GM10266 (cell line): ENCODE results near the gene JMJD7.
"Not testable (repeated sequence)": the region's sequence is repeated elsewhere in the genome, so short reads cannot be mapped to it uniquely, and the experiment has no call there.

Experiments used
- DNase-seq: peaks from one replicate; pipeline ENCODE4 v3.0.0; 2012; ENCODE audit errors: extremely low spot score
- TF ChIP-seq, protein P1 (sequence below): IDR thresholded peaks from 2 replicates; pipeline ENCODE4 v1.5.1; 2012; ENCODE audit warnings: mild to moderate bottlenecking, low read depth; ENCODE audit not compliant: control insufficient read depth, insufficient read depth; ENCODE audit errors: missing control alignments

Gene JMJD7

DNA sequence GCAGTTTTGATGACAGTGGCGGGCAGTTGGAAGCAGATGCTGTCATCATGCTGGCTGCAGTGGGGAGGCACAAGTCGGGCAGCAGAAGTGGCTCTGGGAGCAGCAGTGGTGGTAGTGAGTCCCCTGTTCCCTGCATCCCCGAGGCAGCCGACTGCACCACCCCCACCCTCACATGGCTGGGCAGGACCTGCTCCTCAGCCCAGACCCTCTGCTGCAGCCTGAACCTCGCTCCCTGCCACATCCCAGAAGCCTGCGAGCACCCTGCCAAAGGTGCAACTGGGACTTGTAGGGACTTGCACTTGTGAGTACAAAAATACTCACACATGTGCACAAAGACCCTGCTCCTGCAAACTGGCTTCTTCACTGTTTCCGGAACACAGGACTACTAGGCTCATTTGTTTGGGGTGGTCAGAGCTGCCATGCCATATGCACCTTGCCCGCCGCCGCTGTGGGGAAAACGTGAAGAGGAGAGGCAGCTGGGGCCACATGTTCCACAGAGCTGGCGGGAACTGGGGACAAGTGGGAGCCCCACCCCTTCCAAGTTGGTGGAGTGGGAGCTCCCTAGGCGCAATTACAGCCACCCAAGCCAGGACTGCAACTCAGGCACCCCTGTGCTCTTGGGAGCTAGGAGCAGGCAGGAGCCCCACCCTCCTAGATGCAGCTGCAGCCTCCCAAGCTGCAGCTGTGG is 2.2 kb downstream of the JMJD7 start:
- TF ChIP-seq, protein P1, sequence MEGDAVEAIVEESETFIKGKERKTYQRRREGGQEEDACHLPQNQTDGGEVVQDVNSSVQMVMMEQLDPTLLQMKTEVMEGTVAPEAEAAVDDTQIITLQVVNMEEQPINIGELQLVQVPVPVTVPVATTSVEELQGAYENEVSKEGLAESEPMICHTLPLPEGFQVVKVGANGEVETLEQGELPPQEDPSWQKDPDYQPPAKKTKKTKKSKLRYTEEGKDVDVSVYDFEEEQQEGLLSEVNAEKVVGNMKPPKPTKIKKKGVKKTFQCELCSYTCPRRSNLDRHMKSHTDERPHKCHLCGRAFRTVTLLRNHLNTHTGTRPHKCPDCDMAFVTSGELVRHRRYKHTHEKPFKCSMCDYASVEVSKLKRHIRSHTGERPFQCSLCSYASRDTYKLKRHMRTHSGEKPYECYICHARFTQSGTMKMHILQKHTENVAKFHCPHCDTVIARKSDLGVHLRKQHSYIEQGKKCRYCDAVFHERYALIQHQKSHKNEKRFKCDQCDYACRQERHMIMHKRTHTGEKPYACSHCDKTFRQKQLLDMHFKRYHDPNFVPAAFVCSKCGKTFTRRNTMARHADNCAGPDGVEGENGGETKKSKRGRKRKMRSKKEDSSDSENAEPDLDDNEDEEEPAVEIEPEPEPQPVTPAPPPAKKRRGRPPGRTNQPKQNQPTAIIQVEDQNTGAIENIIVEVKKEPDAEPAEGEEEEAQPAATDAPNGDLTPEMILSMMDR: no peak
- no peak for DNase-seq

DNA sequence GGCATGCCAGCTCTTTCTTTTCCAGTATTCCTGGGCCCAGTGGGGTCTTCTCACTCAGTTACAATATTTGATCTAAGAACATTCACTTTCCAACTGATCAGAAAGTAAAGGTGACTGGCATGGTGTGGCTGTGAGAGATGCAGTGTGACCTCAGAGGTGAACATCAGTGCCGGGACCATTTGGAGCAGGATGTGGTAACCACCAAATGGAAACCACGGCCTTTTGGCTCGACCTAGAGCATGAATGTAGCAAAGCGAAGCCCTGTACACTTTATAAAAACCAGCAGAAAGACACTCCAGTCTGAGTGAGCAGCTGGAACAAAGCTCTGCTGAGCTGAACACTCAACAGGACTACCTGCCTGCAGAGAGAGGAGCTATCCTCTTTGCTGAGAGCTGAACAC is 3.4 kb downstream of the JMJD7 start:
- DNase-seq: not testable (repeated sequence)

DNA sequence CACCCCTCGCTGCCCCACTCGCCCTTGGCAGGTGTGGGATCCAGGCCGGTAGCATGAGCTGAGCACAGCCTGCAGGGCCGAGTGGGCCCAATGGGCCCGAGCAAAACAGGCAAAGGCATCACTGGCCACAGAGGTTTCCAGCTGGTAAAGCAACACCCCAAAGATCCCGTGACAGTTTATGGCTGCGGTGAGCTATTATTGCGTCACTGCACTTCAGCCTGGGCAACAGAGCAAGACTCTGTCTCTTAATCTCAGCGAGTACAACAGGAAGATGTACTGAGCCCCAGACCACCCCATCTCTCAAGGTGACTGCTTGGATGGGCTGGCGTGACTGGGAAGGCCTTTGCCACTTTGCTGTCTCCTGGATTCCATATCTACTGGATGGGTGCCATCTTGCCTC is 4.3 kb downstream of the JMJD7 start:
- no peak for DNase-seq

DNA sequence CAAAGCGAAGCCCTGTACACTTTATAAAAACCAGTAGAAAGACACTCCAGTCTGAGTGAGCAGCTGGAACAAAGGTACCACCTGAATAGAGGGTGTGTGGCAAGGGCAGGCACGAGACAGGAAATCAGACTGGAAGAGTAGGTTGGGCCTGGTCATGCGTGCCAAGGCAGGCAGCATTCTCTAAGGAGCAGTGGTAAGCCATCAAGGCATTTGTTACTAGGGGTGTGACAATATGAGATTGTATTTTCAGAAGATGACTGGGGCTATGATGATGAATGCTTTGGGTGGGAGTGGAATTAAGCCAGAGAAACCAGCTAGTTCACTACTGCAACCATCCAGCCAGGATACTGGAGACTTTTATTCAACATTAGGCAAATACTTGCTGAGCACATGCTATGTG is 5.0 kb downstream of the JMJD7 start:
- TF ChIP-seq, protein P1: no peak
- no peak for DNase-seq

More for the DNA sequence above, 4.3 kb downstream of the JMJD7 start:
- TF ChIP-seq, protein P1: no peak

DNA sequence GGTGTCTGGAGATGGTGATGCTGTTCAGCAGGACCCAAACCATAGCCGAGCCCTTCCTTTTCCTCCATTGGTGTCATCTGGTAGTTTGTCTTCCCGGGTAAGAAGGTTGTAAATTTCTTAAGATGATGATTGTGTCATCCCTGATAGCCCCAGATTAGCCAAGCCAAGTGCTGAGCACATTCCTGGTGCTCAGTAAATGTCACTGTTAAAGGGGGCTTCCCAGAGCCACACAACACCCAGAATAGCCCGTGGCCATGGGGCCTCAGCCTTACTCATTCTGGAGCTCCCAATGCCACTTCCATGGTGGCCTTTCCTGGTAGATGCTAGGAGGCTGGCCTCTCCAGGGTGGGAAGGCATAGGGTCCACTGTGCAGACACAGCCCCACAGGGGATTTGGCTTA is 6.2 kb downstream of the JMJD7 start:
- TF ChIP-seq, protein P1: no peak

DNA sequence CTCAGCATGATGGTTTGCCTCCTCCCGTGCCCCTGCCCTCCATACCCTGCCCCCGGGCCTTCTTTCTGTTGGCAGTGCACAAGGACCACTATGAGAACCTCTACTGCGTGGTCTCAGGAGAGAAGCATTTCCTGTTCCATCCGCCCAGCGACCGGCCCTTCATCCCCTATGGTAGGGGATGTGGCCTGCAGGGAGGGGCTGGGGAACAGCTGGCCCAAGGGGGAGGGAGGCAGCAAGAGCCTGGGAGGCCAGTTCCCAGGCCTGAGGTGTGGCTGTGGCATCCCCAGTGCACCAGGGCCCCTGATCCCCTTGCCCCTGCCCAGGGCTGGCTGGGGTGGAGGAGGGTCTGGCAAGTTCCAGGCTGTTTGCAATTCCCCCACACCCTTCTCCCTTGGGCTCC is 8.2 kb downstream of the JMJD7 start:
- no peak for DNase-seq
- TF ChIP-seq, protein P1: no peak

More for the DNA sequence above, 6.2 kb downstream of the JMJD7 start:
- DNase-seq: no peak

DNA sequence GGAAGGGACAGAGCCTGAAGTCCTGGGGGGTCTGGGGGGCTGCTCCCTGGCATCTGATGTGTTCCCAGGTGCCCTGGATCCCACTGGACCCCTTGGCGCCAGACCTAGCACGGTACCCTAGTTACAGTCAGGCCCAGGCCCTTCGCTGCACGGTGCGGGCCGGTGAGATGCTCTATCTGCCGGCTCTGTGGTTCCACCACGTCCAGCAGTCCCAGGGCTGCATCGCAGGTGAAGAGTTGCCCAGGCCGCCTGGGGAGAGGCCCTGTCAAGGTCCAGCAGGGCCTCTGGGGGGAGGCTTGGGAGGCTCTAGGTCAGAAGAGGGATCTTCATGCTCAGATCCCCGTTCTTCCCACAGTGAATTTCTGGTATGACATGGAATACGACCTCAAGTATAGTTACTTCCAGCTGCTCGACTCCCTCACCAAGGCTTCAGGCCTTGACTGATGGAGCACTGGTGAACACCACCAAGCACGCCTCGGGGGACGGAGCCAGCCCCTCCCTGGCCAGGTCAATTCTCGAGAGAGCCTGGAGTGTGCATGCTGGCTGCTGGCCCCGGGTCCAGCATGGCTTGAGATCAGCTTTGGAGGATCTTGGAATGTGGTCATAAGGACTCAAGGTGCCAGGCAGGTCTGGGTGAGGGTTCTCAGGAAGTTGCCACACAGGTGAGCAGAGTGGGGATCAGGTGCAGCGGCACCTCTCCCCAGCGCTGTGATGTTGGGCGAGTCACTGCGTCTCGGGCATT is 9.0 kb downstream of the JMJD7 start:
- TF ChIP-seq, protein P1: no peak
- DNase-seq: no peak
